Stimulated activated CD8-positive, alpha-beta memory T cell treated with anti-CD3 and anti-CD28 coated beads, Interleukin-15, amount 100 ng/mL, for 24 hours (primary cell): ENCODE measurements around the gene CASTOR1.

ENCODE experiments used
- DNase-seq: peaks from one replicate; pipeline ENCODE4 v3.0.0-alpha.2; 2020; ENCODE audit warnings: low read depth

Gene CASTOR1

DNA sequence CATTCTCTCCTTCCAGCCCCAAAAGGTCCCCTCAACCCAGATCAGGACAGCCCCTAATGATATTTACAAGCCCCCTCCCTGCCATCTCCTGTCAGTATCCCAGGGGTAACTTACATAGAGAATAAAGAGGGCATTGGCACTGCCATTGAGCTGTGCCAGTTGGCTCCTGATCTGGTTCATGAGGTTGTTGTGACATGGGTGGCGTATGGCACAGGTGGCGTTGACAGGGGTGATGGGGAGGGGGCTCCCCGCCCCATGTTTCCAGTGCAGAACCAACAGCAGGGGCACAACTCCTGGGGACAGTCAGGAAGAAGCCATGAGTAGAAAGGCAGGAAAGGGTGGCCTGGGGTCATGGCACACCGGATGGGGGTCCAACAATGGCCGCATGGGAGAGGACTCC is 44.7 kb downstream of the CASTOR1 start:
- no peak for DNase-seq

DNA sequence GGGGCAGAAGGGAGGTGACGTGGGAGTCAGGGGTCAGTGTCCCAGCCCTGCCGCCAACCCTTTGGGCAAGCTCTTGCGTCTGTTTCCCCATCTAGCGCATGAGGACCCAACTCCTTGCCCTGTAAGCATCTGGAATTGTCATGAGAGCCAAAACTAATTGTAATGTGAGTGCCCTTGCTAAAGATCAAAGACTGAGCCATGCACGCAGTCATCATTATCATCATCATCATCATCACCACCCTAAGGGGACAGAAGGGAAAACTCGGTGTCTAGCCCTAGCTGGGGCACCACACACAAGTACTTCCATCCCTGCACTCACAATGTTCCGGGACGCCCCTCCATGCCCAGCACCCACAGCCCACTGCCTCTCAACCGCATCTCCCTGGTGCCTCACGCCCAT is 45.2 kb downstream of the CASTOR1 start:
- no peak for DNase-seq

GRCh38 chr22:30243661-30244060 is 45.6 kb downstream of the CASTOR1 start:
- no peak for DNase-seq

DNA sequence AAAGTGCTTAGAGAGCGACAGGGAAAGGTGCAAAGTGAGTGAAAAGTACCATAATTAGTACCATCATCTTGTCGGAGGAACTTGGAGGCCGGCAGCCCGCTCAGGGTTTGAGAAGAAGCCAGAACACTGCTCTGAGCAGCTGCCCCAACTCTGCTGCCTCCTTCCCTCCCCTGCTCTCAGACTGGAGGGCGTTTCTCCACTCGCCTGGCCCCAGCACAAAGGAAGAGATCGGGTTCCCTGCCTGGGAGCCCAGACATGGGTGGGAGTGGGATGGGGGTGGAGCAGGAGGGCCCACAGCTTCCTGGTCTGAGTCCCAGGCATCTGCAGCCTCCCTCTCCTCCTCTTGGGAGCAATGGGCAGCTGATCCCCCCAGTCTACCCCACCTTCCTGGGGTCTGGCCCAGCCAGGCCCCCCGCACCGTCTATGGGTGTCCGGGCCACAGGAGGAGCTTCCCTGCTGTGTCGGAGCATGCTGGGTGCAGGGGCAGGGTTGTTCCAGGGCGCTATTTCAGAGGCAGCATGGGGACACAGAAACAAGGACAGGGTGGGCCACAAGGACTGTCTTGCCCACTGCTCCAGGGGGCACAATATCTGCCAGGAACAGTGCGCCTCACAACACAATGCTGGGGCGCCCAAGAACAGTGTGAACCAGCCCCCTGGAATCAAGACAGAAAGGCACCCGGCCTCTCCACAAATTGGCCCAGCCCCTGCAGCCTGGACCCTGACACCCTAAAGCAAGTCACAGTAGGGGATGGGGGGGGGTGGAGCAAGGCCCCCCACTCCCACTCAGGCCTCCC is 47.5 kb downstream of the CASTOR1 start:
- no peak for DNase-seq

- no peak for DNase-seq
Observed at GRCh38 chr22:30240541-30241417, 48.5 kb downstream of the CASTOR1 start.

DNA sequence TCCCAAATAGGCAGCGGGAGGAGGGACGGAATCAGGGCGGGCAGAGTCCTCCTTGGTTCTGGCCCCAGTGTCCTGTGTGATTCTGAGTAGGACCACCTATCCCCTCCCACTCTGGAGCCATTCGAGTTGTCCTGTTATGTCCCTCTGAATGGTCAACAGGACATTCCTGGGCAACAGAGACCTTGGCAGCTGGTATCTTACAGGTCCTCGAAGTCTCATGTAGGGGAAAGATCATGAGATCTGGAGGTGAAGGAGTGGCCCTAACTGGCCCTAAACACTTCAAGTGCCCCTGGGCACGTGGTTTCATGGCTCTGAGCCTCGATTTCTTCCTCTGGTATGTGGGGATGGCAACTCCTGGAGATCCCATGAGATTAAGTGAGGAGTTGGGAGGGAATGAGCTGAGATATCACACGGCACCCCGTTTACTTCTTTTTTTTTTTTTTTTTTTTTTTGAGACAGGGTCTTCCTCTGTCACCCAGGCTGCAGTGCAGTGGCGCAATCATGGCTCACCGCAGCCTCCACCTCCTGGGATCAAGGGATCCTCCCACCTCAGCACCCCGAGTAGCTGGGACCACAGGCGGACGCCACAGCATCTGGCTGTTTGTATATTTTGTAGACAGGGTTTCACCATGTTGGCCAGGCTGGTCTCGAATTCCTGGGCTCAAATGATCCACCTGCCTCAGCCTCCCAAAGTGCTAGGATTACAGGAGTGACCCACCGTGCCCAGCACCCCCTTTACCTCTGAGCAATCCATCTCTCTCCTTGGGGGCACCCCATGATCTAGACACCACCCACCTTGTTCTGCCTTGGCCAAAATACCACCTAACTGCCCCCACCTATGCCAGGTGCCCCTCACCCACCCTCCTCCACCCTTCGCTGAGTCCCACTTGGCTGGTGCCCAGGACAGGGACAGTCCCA is 49.6 kb downstream of the CASTOR1 start:
- no peak for DNase-seq

- DNase-seq = no peak
Observed at GRCh38 chr22:30238661-30239487, 50.4 kb downstream of the CASTOR1 start.

GRCh38 chr22:30238136-30238535 is 51.2 kb downstream of the CASTOR1 start:
- DNase-seq = no peak

DNA sequence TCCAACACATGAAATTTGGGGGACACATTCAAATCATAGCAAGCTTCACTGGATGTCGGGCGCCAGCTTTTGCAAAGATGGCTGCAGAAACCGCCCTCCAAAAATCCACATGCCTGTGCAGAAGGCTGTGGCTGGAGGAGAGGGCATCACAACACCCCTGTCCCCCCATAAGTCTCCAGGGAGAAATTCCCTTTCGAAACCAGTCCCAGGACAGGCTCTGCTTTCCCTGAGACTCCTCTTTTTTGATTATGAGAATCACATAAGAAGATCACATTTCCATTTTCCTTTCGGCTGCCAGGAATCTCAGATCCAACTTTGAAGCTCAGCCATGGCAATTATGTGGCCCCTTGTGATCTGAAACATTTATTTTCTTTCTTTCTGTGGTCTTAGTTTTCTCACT is 52.4 kb downstream of the CASTOR1 start:
- no peak for DNase-seq

GRCh38 chr22:30235687-30236170 is 53.6 kb downstream of the CASTOR1 start:
- DNase-seq = no peak
